HG03045 (cell line): ENCODE data around the gene OR56A4.
"Not testable (repeated sequence)": the region's sequence is repeated elsewhere in the genome, so short reads cannot be mapped to it uniquely, and the experiment has no call there.

ENCODE experiments used
- ATAC-seq: cut with Tn5 transposase; IDR thresholded peaks from one replicate; pipeline ENCODE4 v1.9.1; 2021; ENCODE audit warnings: mild to moderate bottlenecking, moderate library complexity; ENCODE audit not compliant: unreplicated experiment

The OR56A4 gene

GRCh38 chr11:5960704-5961320, 45.9 kb downstream of the OR56A4 start:
- ATAC-seq: not testable (repeated sequence)

GRCh38 chr11:5955586-5955985, 51.2 kb downstream of the OR56A4 start:
- no peak for ATAC-seq
